ENCODE results near the gene RBKS. TPM values are rescaled to one million over a fixed set of nuclear protein-coding genes. Genes with fewer than 3 reads are reported as not detected.

The RBKS gene
- total RNA-seq, 1 experiment from 2014 or later = 1.7 TPM

DNA sequence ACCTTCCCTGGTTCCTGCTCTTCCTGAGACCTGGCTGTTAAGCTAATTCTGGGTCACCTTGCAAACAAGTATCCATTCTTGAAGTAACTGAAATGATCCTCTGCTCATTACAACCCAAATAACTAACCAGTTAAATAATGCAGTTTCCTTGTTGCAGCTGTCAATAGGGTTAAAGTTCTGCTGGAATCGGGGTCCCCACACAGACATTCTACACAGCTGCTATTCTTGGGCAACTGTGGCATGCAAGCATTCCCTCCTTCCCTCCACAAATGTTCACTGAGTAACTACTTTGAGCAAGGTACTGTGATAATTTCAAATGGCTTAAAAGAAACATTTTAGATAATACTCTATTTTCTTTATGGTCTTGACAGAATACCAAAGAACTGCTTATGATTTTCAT is 17.1 kb downstream of the RBKS start (continued):
- TF ChIP-seq, protein P1, sequence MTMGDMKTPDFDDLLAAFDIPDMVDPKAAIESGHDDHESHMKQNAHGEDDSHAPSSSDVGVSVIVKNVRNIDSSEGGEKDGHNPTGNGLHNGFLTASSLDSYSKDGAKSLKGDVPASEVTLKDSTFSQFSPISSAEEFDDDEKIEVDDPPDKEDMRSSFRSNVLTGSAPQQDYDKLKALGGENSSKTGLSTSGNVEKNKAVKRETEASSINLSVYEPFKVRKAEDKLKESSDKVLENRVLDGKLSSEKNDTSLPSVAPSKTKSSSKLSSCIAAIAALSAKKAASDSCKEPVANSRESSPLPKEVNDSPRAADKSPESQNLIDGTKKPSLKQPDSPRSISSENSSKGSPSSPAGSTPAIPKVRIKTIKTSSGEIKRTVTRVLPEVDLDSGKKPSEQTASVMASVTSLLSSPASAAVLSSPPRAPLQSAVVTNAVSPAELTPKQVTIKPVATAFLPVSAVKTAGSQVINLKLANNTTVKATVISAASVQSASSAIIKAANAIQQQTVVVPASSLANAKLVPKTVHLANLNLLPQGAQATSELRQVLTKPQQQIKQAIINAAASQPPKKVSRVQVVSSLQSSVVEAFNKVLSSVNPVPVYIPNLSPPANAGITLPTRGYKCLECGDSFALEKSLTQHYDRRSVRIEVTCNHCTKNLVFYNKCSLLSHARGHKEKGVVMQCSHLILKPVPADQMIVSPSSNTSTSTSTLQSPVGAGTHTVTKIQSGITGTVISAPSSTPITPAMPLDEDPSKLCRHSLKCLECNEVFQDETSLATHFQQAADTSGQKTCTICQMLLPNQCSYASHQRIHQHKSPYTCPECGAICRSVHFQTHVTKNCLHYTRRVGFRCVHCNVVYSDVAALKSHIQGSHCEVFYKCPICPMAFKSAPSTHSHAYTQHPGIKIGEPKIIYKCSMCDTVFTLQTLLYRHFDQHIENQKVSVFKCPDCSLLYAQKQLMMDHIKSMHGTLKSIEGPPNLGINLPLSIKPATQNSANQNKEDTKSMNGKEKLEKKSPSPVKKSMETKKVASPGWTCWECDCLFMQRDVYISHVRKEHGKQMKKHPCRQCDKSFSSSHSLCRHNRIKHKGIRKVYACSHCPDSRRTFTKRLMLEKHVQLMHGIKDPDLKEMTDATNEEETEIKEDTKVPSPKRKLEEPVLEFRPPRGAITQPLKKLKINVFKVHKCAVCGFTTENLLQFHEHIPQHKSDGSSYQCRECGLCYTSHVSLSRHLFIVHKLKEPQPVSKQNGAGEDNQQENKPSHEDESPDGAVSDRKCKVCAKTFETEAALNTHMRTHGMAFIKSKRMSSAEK (CRISPR knock-in tag; IDR thresholded peaks at IDR 0.05; ENCODE audit: borderline replicate concordance) = no peak
- TF ChIP-seq NR2C2 (CRISPR knock-in tag; IDR thresholded peaks at IDR 0.05) (no peak), ZNF219 (CRISPR knock-in tag; IDR thresholded peaks at IDR 0.05; ENCODE audit: borderline replicate concordance) (no peak), ZNF263 (CRISPR knock-in tag; IDR thresholded peaks at IDR 0.05; ENCODE audit: low read depth) (no peak), MYBL2 (CRISPR knock-in tag; IDR thresholded peaks at IDR 0.05) (no peak)

DNA sequence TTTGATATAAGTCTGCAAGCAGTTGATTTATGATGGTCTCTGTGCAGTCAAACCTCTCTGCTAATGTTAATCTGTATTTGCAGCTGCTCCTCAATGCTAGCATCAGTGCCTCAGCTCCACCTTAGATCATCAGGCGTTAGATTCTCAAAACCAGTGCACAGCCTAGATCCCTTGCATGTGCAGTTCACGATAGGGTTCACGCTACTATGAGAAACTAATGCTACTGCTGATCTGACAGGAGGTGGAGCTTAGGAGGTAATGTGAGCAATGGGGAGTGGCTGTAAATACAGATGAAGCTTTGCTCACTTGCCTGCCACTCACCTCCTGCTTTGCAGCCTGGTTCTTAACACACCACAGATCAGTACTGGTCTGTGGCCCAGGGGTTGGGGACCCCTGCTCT is 18.4 kb downstream of the RBKS start:
- H3K4me1 Mint-ChIP-seq = no peaks in the 10 kb centered on the region
- ChIA-PET POLR2A (no interaction called here), CTCF (interaction anchor here (0.6 to 1.8 kb wide), 7 partner anchors 12 to 581 kb away, joined by 3 to 9 read pairs (median 3); no protein-coding TSS in a partner anchor)
- no peak for TF ChIP-seq ZNF416 (CRISPR knock-in tag; IDR thresholded peaks at IDR 0.05)
- TF ChIP-seq RORB (CRISPR knock-in tag; IDR thresholded peaks at IDR 0.05) = no peak
- no peak for TF ChIP-seq NR2C2 (CRISPR knock-in tag; IDR thresholded peaks at IDR 0.05)
- TF ChIP-seq, protein P2, sequence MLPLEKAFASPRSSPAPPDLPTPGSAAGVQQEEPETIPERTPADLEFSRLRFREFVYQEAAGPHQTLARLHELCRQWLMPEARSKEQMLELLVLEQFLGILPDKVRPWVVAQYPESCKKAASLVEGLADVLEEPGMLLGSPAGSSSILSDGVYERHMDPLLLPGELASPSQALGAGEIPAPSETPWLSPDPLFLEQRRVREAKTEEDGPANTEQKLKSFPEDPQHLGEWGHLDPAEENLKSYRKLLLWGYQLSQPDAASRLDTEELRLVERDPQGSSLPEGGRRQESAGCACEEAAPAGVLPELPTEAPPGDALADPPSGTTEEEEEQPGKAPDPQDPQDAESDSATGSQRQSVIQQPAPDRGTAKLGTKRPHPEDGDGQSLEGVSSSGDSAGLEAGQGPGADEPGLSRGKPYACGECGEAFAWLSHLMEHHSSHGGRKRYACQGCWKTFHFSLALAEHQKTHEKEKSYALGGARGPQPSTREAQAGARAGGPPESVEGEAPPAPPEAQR (CRISPR knock-in tag; IDR thresholded peaks at IDR 0.05) = no peak
- TF ChIP-seq, protein P3, sequence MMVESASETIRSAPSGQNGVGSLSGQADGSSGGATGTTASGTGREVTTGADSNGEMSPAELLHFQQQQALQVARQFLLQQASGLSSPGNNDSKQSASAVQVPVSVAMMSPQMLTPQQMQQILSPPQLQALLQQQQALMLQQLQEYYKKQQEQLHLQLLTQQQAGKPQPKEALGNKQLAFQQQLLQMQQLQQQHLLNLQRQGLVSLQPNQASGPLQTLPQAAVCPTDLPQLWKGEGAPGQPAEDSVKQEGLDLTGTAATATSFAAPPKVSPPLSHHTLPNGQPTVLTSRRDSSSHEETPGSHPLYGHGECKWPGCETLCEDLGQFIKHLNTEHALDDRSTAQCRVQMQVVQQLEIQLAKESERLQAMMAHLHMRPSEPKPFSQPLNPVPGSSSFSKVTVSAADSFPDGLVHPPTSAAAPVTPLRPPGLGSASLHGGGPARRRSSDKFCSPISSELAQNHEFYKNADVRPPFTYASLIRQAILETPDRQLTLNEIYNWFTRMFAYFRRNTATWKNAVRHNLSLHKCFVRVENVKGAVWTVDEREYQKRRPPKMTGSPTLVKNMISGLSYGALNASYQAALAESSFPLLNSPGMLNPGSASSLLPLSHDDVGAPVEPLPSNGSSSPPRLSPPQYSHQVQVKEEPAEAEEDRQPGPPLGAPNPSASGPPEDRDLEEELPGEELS (CRISPR knock-in tag; IDR thresholded peaks at IDR 0.05) = no peak
- TF ChIP-seq, protein P4, sequence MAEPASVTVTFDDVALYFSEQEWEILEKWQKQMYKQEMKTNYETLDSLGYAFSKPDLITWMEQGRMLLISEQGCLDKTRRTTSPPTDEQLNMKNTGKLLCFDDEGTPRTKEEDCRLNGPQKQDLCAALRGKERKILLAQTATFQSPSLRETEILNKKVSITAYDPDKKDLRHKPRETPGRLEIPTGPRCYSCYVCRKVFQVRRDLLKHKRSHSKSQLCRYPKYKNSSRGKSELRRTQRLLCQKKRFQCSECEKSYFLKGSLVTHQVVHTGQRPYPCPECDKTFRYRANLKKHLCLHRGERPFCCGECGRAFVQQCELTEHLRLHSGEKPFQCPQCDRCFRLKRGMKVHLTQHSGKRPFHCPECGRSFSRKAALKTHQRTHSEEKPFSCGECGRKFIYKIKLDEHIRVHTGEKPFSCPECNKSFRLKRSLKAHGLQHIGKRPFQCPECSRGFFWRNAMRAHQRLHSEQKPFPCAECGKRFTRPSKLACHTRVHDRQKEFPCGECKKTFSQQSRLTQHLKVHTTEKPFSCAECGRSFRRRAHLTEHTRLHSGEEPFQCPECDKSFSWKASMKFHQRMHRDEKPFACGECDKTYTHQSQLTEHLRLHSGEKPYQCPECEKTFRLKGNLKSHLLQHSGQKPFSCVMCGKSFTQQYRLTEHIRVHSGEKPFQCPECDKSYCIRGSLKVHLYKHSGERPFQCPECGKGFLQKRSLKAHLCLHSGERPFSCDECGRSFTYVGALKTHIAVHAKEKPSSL (CRISPR knock-in tag; conservative IDR thresholded peaks at IDR 0.05) = no peak
- H3K36me3 Mint-ChIP-seq = no peaks in the 10 kb centered on the region
- ATAC-seq = peak; percentile 50
- DNase-seq (ENCODE audit: low spot score) = no peak
- H3K27ac Mint-ChIP-seq = no peak overlapping the region
- peaks cover 10% of the 10 kb centered on the region for H3K9me3 Mint-ChIP-seq
- H3K4me3 Mint-ChIP-seq = no peak overlapping the region
- H3K27me3 Mint-ChIP-seq (ENCODE audit: low read depth) = peaks cover 4% of the 10 kb centered on the region

DNA sequence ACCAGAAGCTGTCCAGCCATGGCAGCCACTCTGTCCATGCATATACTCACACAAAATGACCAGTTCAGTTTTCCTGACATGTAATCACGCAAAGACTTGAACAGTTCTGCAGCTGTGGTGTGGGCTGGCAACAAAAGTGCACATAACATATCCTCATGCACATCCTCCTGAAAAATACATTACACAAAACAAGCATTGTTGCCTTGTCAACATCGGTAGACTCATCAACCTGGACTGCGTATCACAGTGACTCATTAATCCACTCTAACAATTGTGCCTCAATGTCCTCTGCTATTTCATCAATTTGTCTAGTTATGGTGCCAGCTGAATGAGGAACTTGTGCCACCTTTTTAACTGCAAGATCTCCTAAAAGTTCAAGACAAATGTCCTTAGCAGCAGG is 19.5 kb downstream of the RBKS start:
- no peak for ATAC-seq
- ChIA-PET CTCF (interaction anchor here (1.8 kb wide), 1 partner anchor 187 kb away, joined by 9 read pairs; no protein-coding TSS in a partner anchor), POLR2A (no interaction called here)
- TF ChIP-seq, protein P5, sequence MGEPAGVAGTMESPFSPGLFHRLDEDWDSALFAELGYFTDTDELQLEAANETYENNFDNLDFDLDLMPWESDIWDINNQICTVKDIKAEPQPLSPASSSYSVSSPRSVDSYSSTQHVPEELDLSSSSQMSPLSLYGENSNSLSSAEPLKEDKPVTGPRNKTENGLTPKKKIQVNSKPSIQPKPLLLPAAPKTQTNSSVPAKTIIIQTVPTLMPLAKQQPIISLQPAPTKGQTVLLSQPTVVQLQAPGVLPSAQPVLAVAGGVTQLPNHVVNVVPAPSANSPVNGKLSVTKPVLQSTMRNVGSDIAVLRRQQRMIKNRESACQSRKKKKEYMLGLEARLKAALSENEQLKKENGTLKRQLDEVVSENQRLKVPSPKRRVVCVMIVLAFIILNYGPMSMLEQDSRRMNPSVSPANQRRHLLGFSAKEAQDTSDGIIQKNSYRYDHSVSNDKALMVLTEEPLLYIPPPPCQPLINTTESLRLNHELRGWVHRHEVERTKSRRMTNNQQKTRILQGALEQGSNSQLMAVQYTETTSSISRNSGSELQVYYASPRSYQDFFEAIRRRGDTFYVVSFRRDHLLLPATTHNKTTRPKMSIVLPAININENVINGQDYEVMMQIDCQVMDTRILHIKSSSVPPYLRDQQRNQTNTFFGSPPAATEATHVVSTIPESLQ (CRISPR knock-in tag; IDR thresholded peaks at IDR 0.05) = no peak
- TF ChIP-seq, protein P6, sequence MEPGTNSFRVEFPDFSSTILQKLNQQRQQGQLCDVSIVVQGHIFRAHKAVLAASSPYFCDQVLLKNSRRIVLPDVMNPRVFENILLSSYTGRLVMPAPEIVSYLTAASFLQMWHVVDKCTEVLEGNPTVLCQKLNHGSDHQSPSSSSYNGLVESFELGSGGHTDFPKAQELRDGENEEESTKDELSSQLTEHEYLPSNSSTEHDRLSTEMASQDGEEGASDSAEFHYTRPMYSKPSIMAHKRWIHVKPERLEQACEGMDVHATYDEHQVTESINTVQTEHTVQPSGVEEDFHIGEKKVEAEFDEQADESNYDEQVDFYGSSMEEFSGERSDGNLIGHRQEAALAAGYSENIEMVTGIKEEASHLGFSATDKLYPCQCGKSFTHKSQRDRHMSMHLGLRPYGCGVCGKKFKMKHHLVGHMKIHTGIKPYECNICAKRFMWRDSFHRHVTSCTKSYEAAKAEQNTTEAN (CRISPR knock-in tag; IDR thresholded peaks at IDR 0.05) = no peak
- TF ChIP-seq SMAD3 (CRISPR knock-in tag; IDR thresholded peaks at IDR 0.05; ENCODE audit: borderline replicate concordance) (no peak), SP1 (CRISPR knock-in tag; conservative IDR thresholded peaks at IDR 0.05) (no peak)
- TF ChIP-seq, protein P7, sequence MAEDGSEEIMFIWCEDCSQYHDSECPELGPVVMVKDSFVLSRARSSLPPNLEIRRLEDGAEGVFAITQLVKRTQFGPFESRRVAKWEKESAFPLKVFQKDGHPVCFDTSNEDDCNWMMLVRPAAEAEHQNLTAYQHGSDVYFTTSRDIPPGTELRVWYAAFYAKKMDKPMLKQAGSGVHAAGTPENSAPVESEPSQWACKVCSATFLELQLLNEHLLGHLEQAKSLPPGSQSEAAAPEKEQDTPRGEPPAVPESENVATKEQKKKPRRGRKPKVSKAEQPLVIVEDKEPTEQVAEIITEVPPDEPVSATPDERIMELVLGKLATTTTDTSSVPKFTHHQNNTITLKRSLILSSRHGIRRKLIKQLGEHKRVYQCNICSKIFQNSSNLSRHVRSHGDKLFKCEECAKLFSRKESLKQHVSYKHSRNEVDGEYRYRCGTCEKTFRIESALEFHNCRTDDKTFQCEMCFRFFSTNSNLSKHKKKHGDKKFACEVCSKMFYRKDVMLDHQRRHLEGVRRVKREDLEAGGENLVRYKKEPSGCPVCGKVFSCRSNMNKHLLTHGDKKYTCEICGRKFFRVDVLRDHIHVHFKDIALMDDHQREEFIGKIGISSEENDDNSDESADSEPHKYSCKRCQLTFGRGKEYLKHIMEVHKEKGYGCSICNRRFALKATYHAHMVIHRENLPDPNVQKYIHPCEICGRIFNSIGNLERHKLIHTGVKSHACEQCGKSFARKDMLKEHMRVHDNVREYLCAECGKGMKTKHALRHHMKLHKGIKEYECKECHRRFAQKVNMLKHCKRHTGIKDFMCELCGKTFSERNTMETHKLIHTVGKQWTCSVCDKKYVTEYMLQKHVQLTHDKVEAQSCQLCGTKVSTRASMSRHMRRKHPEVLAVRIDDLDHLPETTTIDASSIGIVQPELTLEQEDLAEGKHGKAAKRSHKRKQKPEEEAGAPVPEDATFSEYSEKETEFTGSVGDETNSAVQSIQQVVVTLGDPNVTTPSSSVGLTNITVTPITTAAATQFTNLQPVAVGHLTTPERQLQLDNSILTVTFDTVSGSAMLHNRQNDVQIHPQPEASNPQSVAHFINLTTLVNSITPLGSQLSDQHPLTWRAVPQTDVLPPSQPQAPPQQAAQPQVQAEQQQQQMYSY (CRISPR knock-in tag; IDR thresholded peaks at IDR 0.05) = no peak

More for the DNA sequence above, 19.5 kb downstream of the RBKS start:
- Mint-ChIP-seq H3K36me3 (no peaks in the 10 kb centered on the region), H3K4me3 (no peak overlapping the region), H3K27me3 (ENCODE audit: low read depth) (peaks cover 14% of the 10 kb centered on the region), H3K27ac (no peak overlapping the region), H3K4me1 (no peaks in the 10 kb centered on the region), H3K9me3 (peaks cover 2% of the 10 kb centered on the region)
- DNase-seq (ENCODE audit: low spot score) = no peak

Measured in WTC11 (cell line).